Smooth muscle cell (in vitro differentiated cells): ENCODE data around the gene HEXA. TPM values are rescaled to one million over a fixed set of nuclear protein-coding genes. Genes with fewer than 3 reads are reported as not detected.

Experiments used
- DNase-seq: peaks from one replicate; lab custom pipeline; 2025; ENCODE audit not compliant: unreplicated experiment; lab: John Stamatoyannopoulos, UW
- H2AFZ ChIP-seq: fragments of 200-600 bp; sonication (generic); 2 replicates; pipeline ENCODE4 v1.6.0; 2016; ENCODE audit warnings: antibody characterized with exemption, low read depth, mild to moderate bottlenecking
- H3F3A ChIP-seq: fragments of 200-600 bp; sonication (generic); 2 replicates; pipeline ENCODE4 v1.6.0; 2017; ENCODE audit warnings: antibody characterized with exemption, low read depth
- H3K27ac ChIP-seq: fragments of 200-600 bp; sonication (generic); 2 replicates; pipeline ENCODE4 v1.5.1; 2016; ENCODE audit warnings: low read depth, mild to moderate bottlenecking
- H3K27me3 ChIP-seq: fragments of 200-600 bp; sonication (generic); 2 replicates; pipeline ENCODE4 v1.6.1; 2016; ENCODE audit warnings: low read depth, mild to moderate bottlenecking
- H3K36me3 ChIP-seq: fragments of 200-600 bp; sonication (generic); 2 replicates; pipeline ENCODE4 v1.5.1; 2016; ENCODE audit warnings: low read depth
- H3K4me1 ChIP-seq: fragments of 200-600 bp; sonication (generic); 2 replicates; pipeline ENCODE4 v1.5.1; 2016; ENCODE audit warnings: low read depth
- H3K4me2 ChIP-seq: fragments of 200-600 bp; sonication (generic); 2 replicates; pipeline ENCODE4 v1.6.0; 2016; ENCODE audit warnings: mild to moderate bottlenecking
- H3K4me3 ChIP-seq: fragments of 200-600 bp; sonication (generic); 2 replicates; pipeline ENCODE4 v1.5.1; 2016; ENCODE audit warnings: mild to moderate bottlenecking
- H3K79me2 ChIP-seq: fragments of 200-600 bp; sonication (generic); 2 replicates; pipeline ENCODE4 v1.6.0; 2016; ENCODE audit warnings: low read depth, mild to moderate bottlenecking
- H3K9ac ChIP-seq: fragments of 200-600 bp; sonication (generic); 2 replicates; pipeline ENCODE4 v1.6.0; 2016; ENCODE audit warnings: low read depth
- H3K9me3 ChIP-seq: fragments of 200-600 bp; sonication (generic); replicated peaks from 2 replicates; pipeline ENCODE4 v1.5.1; 2016; ENCODE audit warnings: low read depth
- H4K20me1 ChIP-seq: fragments of 200-600 bp; sonication (generic); 2 replicates; pipeline ENCODE4 v1.6.0; 2016; ENCODE audit warnings: low read depth
- WGBS: methylation state at CpG from one replicate; pipeline ENCODE4 v1.1.7; 2016; ENCODE audit warnings: low lambda C conversion rate; 5-methylcytosine and 5-hydroxymethylcytosine counted together
- polyA plus RNA-seq: library from polyadenylated mRNA; unstranded; fragments of >200 nt; fragmentation: Nextera tagmentation; extraction: Ambion mirVana; gene quantifications from 2 replicates; pipeline ENCODE4 v1.2.1, GENCODE V29; 2016
- total RNA-seq: library from RNA; depleted of rRNA; stranded (reverse); fragments of >200 nt; gene quantifications from 2 replicates; pipeline ENCODE4 v1.2.3, GENCODE V29; 2014
- TF ChIP-seq, protein P1 (sequence below): fragments of 200-600 bp; sonication (generic); IDR thresholded peaks from 2 replicates; pipeline ENCODE4 v1.5.1; 2017; ENCODE audit warnings: borderline replicate concordance, mild to moderate bottlenecking, antibody characterized with exemption; ENCODE audit not compliant: insufficient read depth, poor library complexity, severe bottlenecking

The HEXA gene
- total and polyA plus RNA-seq, 2 experiments from 2014 or later, result 77.4 to 155 TPM

GRCh38 chr15:72345806-72346205, 30.0 kb downstream of the HEXA start:
- TF ChIP-seq, protein P1, sequence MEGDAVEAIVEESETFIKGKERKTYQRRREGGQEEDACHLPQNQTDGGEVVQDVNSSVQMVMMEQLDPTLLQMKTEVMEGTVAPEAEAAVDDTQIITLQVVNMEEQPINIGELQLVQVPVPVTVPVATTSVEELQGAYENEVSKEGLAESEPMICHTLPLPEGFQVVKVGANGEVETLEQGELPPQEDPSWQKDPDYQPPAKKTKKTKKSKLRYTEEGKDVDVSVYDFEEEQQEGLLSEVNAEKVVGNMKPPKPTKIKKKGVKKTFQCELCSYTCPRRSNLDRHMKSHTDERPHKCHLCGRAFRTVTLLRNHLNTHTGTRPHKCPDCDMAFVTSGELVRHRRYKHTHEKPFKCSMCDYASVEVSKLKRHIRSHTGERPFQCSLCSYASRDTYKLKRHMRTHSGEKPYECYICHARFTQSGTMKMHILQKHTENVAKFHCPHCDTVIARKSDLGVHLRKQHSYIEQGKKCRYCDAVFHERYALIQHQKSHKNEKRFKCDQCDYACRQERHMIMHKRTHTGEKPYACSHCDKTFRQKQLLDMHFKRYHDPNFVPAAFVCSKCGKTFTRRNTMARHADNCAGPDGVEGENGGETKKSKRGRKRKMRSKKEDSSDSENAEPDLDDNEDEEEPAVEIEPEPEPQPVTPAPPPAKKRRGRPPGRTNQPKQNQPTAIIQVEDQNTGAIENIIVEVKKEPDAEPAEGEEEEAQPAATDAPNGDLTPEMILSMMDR, result no peak
- no peaks in the 10 kb centered on the region for H3K79me2 ChIP-seq
- no peak for DNase-seq
- peaks cover 6% of the 10 kb centered on the region for H3K36me3 ChIP-seq
- H3F3A ChIP-seq, result no peaks in the 10 kb centered on the region
- H3K9me3 ChIP-seq, result no peaks in the 10 kb centered on the region
- no peak overlapping the region for H3K27ac ChIP-seq
- no peaks in the 10 kb centered on the region for H3K4me1 ChIP-seq
- no peak overlapping the region for H2AFZ ChIP-seq
- H4K20me1 ChIP-seq, result no peaks in the 10 kb centered on the region
- H3K4me3 ChIP-seq, result no peak overlapping the region
- WGBS, result 98% methylated on average over 3 of the region's 3 CpGs
- no peak overlapping the region for H3K9ac ChIP-seq
- no peak overlapping the region for H3K4me2 ChIP-seq
- no peaks in the 10 kb centered on the region for H3K27me3 ChIP-seq

- no peak overlapping the region for H2AFZ ChIP-seq
- H3K9ac ChIP-seq, result no peak overlapping the region
- H3K79me2 ChIP-seq, result no peaks in the 10 kb centered on the region
- H3K9me3 ChIP-seq, result no peaks in the 10 kb centered on the region
- H3K27ac ChIP-seq, result no peak overlapping the region
- no peak overlapping the region for H3K4me3 ChIP-seq
- no peaks in the 10 kb centered on the region for H3K4me1 ChIP-seq
- H4K20me1 ChIP-seq, result no peaks in the 10 kb centered on the region
- peaks cover 6% of the 10 kb centered on the region for H3K36me3 ChIP-seq
- 97% methylated on average over 7 of the region's 7 CpGs for WGBS
- H3K27me3 ChIP-seq, result no peaks in the 10 kb centered on the region
- no peak for DNase-seq
- TF ChIP-seq, protein P1, result no peak
- no peaks in the 10 kb centered on the region for H3F3A ChIP-seq
- H3K4me2 ChIP-seq, result no peak overlapping the region
These were observed 30.5 kb downstream of the HEXA start for GRCh38 chr15:72345280-72345679.

DNA sequence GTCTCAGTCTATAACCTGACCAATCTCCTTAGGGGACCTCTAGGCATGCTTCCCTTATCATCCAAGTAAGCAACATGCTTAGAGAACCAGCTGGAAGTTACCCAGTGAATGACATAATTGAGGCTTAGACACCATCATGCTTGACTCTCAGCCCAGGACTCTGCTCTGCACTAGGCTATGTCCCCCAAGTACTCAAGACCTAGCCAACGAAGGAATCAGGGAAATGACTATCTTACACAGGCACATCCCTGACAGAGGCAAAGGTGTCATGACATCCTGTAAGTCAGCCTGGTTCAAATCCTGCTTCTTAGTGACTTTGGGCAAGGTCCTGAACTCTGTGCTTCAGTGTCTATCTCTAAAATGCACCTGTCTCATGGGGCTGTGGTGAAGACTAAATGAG, 31.2 kb downstream of the HEXA start:
- 96% methylated on average over 1 of the region's 1 CpG for WGBS
- no peak for DNase-seq
- H3K79me2 ChIP-seq, result no peaks in the 10 kb centered on the region
- H3K27ac ChIP-seq, result no peak overlapping the region
- H3K9ac ChIP-seq, result no peak overlapping the region
- no peaks in the 10 kb centered on the region for H4K20me1 ChIP-seq
- H3K4me1 ChIP-seq, result no peaks in the 10 kb centered on the region
- no peak overlapping the region for H2AFZ ChIP-seq
- no peaks in the 10 kb centered on the region for H3K9me3 ChIP-seq
- no peaks in the 10 kb centered on the region for H3K27me3 ChIP-seq
- no peak overlapping the region for H3K4me3 ChIP-seq
- H3K4me2 ChIP-seq, result no peak overlapping the region
- H3K36me3 ChIP-seq, result peaks cover 6% of the 10 kb centered on the region
- H3F3A ChIP-seq, result no peaks in the 10 kb centered on the region
- TF ChIP-seq, protein P1, result no peak

DNA sequence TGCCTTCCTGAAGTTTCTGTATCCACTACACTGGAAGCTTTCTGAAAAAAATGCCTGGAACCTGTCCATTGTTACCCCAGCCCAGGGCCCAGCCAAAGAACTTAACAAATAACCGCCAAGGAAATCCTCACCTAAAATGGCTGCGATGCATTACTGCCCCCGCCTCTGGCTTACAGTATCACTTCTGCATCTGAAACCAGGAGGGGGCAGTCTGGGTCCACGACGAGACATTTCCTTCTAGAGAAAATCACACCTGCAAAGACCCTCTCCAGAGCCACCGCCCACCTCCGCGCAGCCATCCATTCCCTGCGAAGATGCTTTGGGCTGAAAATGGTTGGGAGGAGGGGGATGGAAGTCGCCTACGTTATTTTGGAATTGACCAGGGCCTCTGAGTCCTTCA, 33.4 kb downstream of the HEXA start:
- Histone ChIP-seq H3K36me3 (peaks cover 6% of the 10 kb centered on the region), H3K4me1 (no peaks in the 10 kb centered on the region), H2AFZ (no peak overlapping the region), H3F3A (no peaks in the 10 kb centered on the region), H3K79me2 (no peaks in the 10 kb centered on the region), H3K27me3 (no peaks in the 10 kb centered on the region), H3K9ac (no peak overlapping the region), H4K20me1 (no peaks in the 10 kb centered on the region), H3K4me3 (no peak overlapping the region), H3K4me2 (no peak overlapping the region), H3K9me3 (no peaks in the 10 kb centered on the region), H3K27ac (no peak overlapping the region)
- DNase-seq, result no peak
- TF ChIP-seq, protein P1, result peak; percentile 24
- 53% methylated on average over 11 of the region's 11 CpGs for WGBS
